HL-60 (cell line): ENCODE measurements around the gene ASCC2.

Experiments used
- DNase-seq, 2 experiments: peaks; one replicate each; pipeline ENCODE4 v3.0.0-alpha.2; 2010 to 2020; ENCODE audit warnings: low read depth in 1 of 2, low spot score in 1 of 2
- H3K27ac ChIP-seq: fragments of 250-450 bp; sonication (Bioruptor Pico); replicated peaks from 2 replicates; pipeline ENCODE4 v1.5.1; 2020; ENCODE audit warnings: mild to moderate bottlenecking, moderate library complexity
- H3K27me3 ChIP-seq: fragments of 250-450 bp; sonication (Bioruptor Pico); 2 replicates; pipeline ENCODE4 v1.5.1; 2021; ENCODE audit warnings: mild to moderate bottlenecking, moderate library complexity; ENCODE audit not compliant: insufficient read depth, poor library complexity, severe bottlenecking
- H3K4me3 ChIP-seq: replicated peaks from 2 replicates; pipeline ENCODE4 v1.5.1; 2011; ENCODE audit warnings: mild to moderate bottlenecking, control low read depth, low read length; ENCODE audit not compliant: insufficient read depth
- CTCF ChIP-seq: IDR thresholded peaks from one replicate; pipeline ENCODE4 v1.5.1; 2011; ENCODE audit warnings: low read length, control low read depth, inconsistent platforms; ENCODE audit not compliant: insufficient read depth
- GABPA ChIP-seq: IDR thresholded peaks from 2 replicates; pipeline ENCODE4 v1.6.1; 2012; ENCODE audit warnings: low read depth
- POLR2AphosphoS5 ChIP-seq: IDR thresholded peaks from 2 replicates; pipeline ENCODE4 v1.6.1; 2012; ENCODE audit warnings: low read depth
- REST ChIP-seq: IDR thresholded peaks from 2 replicates; pipeline ENCODE4 v1.6.1; 2012; ENCODE audit warnings: low read depth; ENCODE audit not compliant: insufficient replicate concordance
- SPI1 ChIP-seq: IDR thresholded peaks from 2 replicates; pipeline ENCODE4 v1.6.1; 2012; ENCODE audit warnings: low read depth, mild to moderate bottlenecking, borderline replicate concordance

The ASCC2 gene

DNA sequence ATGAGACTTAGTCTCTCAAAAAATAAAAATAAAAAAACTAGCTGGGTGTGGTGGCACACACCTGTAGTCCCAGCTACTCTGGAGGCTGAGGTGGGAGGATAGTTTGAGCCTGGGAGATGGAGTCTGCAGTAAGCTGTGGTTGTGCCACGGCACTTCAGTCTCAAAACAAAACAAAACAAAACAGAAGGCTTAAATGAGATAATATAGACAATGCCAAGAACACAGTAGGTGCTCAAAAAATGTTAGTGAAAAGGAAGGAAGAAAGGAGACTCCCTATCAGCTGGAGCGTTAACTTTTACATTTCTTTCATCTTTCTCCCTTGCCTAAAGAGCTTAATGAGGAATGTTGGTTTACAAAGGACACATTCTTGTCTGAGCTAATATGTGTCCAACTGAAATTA is 4.1 kb upstream of the ASCC2 start:
- TF ChIP-seq SPI1: no peak
- no peak for TF ChIP-seq POLR2AphosphoS5
- no peaks in the 10 kb centered on the region for H3K27me3 ChIP-seq
- no peak for DNase-seq
- no peak overlapping the region for H3K4me3 ChIP-seq
- H3K27ac ChIP-seq: no peak overlapping the region

GRCh38 chr22:29840498-29840897 is 2.4 kb upstream of the ASCC2 start:
- H3K27me3 ChIP-seq: no peaks in the 10 kb centered on the region
- TF ChIP-seq CTCF: no peak
- TF ChIP-seq SPI1: peak; percentile 3; the same call in 1 of the 2 replicates
- TF ChIP-seq REST: no peak
- TF ChIP-seq POLR2AphosphoS5: 0 out of 2 replicates have a peak, but pooled peaks have one; percentile 23
- TF ChIP-seq GABPA: no peak
- H3K27ac ChIP-seq: 0 out of 2 replicates have a peak overlapping the region, but pooled peaks have one; percentile 16
- H3K4me3 ChIP-seq: no peak overlapping the region
- peak in 1 of 2 experiments; percentile 81 for DNase-seq

DNA sequence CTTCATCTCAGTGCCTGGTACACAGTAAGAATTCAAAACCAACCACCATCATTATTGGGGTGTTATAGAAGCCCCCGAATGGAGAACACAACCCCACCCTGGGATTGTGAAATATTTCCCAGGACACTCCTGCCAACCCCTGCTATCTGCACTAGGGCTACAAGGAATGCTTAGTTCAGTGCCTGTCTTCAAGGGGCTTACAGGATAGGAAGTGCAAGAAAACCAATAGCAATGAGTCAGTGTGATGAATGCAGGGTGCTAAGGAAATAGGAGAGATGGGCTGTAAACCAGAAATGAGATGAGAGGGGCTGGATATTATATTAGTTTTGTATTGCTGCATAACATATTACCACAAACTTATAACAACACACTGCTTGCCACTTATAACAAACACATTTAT is 965 bp upstream of the ASCC2 start:
- DNase-seq: no peak
- peak overlapping the region; percentile 66 for H3K27ac ChIP-seq
- no peak overlapping the region for H3K4me3 ChIP-seq

More for the DNA sequence above, 965 bp upstream of the ASCC2 start:
- no peak for TF ChIP-seq GABPA
- TF ChIP-seq SPI1: no peak
- TF ChIP-seq REST: no peak
- no peak for TF ChIP-seq CTCF
- TF ChIP-seq POLR2AphosphoS5: no peak
- no peaks in the 10 kb centered on the region for H3K27me3 ChIP-seq
